Stimulated activated CD8-positive, alpha-beta memory T cell treated with anti-CD3 and anti-CD28 coated beads, Interleukin-7, amount 100 ng/mL, for 24 hours (primary cell): ENCODE results near the gene DDX6.
A peak's percentile ranks its signal among the peaks of the same experiment; 100 is the strongest.
"Not testable (repeated sequence)": the region's sequence is repeated elsewhere in the genome, so short reads cannot be mapped to it uniquely, and the experiment has no call there.

Experiments used
- DNase-seq: peaks from one replicate; pipeline ENCODE4 v3.0.0-alpha.2; 2020; ENCODE audit warnings: low read depth

The DDX6 gene

DNA sequence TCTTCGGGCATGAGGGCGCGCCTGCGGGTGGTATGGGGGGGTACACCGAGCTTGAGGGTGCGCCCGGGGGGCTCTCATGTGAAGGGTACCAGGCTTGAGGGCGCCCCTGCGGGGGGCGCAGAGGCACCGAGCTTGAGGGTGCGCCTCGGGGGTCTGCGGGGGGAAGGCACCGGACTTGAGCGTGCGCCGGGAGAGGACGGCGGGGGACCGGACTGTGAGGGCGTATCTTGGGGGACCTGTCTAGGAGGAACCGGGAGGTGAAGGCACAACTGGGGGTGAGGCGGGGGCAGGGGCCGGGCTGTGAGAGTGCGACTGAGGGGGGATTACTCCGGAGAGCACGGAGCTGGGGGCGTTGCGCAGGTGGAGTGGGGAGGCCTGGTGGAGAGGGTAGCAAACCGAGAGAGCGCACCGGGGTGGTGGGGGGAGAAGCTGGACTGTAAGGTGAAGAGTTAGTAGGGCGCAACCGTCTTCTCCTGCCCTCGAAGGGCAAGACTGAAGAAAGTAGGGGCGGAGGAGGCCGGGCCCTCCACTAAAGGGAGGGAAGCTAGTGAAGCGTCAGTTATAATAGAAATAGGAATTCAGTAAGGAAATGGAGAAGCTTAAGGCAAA is 1.1 kb upstream of the DDX6 start:
- DNase-seq = no peak

DNA sequence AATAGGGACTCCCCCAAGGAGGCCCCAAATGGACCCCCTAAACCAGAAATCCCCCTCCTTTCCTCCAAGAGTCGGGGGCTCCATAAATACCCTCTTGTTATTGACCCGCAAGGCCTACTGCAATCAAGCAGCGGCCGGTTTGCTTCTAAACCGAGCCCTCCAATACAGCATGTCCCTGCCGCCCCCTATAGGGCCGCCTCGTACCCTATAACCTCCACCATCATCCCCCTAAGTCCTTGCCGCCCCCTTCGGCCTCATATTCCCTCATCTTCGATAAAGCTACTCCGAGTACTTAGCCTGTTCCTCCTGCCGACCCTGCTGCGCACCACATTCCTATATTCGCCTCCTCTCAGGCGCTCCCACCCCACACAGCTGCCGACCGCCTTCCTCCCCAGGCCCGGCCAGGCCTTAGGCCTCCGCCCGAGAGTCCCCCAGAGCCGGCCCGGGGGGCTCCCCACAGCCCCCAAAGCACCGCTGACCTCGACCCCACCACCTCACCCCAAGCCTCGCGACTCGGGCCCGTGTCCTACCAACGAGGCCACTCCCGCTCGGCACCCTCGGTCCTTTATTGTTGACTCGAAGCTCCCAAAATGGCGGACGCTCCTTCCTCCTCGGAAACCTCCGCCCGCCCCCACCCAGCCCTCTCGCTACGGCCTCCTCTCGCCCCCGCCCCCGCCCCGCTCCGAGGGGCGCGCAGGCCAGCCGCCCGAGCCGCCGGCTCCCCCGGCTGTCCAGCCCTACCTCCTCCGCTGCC is 430 bp downstream of the DDX6 start:
- DNase-seq = peak; percentile 32

DNA sequence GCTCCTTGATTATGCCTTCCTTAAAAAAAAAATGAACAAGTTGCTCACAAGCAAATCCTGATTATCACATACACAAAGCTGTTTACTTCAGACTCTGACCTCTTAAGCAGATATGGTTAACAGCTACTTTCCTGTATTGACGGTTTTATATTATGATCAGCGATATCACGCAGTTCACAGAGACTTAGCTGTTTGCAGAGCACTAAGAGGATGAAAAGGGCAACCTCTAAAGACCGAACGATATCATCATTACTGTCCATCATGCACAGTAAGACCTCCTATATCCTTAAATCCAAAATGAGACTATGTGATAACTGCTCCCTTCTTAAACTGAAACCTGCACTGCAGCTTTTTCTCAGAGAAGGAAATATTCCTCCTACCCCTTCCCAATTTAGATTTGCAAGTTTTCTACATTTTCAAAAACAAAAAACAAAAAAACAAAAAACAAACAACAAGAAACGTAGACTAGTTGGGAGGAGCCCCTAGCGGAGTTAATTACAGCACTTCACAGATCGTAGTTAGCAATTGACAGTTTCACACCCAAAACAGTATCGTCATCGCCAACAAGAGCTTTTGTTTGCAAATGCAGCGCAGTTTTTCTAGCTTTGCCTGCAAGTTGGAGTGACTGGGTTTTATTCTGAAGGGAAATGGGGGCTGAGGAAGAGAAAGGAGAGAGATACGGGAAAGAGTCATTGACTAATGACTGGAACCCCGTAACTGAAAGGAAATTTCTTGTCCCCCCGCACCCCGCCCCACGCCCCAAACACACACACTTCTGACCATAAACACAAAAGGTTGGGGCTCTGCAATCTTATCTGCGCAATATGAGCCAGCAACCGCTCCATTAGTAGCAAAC is 1.2 kb downstream of the DDX6 start:
- DNase-seq = no peak

DNA sequence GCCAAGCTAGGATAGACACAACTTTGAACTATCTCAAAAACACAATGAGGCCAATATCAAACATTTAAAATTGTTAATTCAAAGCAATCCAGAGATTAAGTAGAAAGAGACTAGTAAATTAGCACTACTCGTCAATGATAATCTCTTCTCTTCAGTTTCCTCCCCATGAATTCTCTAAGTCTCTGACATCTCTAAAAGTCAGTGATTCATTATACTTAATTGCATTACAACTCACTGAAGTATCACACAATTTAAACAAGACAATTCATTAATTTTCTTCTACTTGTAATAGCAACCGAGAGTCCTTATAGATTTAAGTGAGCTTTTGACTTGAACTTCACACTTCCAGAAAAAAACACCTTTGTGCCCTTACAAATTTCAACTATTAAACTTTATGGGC is 4.3 kb downstream of the DDX6 start:
- no peak for DNase-seq

DNA sequence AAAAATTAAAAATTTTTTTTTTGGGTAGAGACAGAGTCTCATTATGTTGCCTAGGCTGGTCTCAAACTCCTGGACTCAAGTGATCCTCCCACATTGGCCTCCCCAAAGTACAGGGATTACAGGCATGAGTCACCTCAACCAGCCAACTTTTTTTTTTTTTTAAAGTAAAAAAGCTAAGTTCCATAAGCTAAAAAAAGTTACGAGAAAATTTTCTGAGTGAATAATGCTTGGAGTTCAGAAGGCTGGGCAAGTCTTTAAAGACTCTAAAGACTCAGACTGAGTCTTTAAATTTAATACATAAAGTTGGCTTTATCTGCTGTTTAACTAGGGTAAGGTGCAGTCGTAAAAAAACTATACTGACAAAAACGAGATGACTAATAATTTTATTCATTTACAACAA is 5.6 kb downstream of the DDX6 start:
- no peak for DNase-seq

DNA sequence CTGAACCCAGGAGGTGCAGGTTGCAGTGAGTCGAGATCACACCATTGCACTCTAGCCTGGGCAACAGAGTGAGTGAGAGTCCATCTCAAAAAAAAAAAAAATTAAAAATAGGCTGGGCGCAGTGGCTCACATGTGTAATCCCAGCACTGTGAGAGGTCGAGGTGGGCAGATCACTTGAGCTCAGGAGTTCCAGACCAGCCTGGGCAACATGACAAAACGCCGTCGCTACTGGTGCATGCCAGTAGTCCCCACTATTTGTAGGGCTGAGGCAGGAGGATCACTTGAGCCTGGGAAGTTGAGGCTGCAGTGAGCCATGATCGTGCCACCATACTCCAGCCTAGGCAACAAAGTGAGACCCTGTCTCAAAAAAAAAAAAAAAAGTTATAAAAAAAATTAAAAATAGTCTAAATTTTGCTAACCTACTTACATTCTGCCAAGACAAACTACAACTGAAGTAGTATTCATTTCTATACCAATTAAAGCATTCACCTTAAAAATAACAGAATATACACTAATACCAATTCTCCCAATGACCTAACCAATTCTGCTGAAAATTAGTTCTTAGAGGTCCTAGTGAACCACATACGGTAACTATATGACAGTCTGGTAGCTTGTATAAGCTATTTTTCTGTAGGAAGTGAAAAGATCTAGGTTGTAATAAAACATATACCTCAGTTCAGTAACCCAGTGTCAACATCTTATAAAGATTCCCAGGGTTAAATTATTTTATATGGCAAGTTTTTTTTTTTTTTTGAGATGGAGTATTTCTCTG is 7.1 kb downstream of the DDX6 start:
- DNase-seq = no peak

DNA sequence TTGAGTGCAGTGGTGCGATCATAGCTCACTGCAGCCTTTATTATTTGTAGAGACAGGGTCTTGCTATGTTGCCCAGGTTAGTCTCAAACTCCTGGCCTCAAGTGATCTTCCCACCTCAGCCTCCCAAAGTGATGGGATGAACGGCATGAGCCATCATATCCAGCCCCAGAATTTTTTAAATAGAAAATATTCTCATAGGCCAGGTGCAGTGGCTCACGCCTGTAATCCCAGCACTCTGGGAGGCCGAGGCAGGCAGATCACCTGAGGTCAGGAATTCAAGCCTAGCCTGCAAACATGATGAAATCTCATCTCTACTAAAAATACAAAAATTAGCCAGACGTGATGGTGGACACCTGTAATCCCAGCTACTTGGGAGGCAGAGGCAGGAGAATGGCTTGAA is 7.6 kb downstream of the DDX6 start:
- not testable (repeated sequence) for DNase-seq

DNA sequence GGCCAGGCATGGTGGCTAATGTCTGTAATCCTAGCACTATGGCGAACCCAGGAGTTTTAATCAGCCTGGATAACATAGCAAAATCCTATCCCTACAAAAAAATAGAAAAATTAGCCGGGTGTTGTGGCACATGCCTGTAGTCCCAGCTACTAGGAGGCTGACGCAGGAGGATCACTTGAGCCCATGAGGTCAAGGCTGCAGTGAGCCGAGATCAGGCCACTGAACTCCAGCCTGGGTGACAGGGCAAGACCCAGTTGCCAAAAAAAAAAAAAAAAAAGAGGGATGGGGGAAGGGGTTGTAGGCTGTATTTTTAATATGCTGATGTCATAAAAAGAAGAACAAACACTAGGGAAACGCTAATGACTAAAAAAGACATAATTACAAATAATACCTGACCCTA is 12.1 kb downstream of the DDX6 start:
- no peak for DNase-seq

DNA sequence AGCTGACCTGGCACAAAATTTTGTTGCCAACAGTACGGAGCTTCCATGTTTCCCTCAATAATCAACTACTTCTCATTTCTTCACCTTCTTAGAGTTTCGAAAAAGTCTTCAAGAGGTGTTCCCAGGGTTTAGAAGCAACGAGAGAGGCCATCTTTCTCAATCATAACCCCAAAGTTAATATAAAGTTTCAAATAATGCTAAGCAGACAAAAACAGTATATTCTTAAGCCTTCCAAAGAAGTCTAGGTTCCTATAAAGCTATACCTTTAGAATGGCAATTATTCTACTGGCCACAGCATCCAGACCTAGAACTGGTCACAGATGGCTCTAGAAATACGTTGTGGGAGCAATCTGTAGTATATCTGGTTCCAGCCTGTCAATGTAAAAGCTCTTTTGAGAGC is 16.9 kb downstream of the DDX6 start:
- no peak for DNase-seq

DNA sequence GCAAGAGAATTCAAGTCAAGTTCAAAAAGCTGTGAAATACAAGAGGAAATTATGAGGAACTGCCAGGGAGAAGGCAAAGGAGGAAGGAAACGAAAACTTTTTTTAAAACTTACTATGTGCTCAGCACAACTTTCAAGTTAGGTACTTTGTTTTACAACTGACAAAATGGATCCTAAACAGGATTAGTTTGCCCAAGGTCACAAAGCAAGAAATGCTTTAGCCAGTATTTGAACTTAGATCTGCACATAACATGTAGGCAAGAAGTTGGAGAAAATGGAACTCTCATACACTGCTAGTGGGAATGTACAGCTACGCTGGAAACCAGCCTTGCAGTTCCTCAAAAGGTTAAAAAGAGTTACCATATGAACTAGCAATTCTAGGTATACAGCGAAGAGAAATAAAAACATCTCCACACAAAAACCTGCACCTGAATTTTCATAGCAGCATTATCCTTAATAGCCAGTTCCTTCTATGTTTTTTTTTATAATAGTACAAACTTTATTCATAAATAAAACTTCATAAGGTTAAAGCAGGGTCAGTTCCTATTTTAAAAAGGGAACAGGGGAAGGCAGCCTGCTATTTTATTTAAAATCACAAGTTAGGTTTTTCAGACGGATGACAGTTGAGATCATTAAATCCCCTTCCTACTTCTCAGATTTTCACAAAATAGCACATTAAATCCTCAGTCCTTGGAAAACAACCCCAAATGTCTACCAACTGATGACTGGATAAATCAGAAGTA is 19.2 kb downstream of the DDX6 start:
- DNase-seq = no peak

DNA sequence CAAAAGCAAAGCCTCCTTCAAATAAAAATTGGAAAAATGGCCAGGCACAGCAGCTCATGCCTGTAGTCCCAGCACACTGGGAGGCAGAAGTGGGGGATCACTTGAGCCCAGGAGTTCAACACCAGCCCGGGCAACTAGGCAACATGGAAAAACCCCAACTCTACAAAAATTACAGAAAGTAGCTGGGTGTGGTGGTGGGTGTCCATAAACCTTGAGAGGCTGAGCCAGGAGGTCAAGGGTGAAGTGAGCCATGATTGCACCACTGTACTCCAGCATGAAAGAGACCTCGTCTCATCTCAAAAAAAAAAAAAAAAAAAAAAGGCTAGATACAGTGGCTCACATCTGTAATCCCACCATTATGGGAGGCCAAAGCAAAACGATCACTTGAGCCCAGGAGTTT is 22.3 kb downstream of the DDX6 start:
- DNase-seq = no peak

DNA sequence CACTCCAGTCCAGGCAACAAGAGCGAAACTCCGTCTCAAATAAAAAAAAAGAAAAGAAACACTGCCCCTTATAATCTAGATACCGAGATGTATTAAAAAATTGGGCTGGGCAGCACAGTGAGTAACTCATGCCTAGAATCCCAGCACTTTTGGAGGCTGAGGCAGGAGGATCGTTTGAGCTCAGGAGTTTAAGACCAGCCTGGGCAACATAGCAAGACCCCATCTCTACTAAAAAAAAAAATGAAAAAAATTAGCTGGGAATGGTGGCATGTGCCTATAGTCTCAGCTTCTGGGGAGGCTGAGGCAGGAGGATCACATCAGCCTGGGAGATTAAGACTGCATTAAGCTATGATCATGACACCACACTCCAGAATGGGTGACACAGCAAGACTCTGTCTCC is 24.9 kb downstream of the DDX6 start:
- no peak for DNase-seq

DNA sequence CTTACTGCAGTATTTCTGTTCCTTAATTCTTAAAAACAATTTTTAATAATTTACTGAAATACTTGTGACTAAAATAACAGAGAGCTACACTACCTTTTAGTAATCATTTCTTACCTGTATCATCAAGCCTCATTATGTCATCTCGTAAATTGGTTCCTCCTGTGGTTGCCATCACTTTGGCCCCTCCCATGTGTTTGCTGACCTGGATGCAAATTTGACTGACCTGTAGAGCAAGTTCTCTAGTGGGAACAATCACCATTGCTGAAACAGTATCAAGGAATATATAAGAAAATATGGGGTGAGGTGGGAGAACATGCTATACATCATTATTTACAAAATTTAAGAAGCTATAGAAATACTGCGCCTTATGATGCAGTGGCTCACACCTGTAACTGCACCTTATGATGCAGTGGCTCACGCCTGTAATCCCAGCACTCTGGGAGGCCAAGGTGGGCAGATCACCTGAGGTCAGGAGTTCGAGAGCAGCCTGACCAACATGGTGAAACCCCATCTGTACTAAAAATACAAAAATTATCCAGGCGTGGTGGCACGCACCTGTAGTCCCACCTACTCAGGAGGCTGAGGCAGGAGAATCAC is 25.8 kb downstream of the DDX6 start:
- not testable (repeated sequence) for DNase-seq

DNA sequence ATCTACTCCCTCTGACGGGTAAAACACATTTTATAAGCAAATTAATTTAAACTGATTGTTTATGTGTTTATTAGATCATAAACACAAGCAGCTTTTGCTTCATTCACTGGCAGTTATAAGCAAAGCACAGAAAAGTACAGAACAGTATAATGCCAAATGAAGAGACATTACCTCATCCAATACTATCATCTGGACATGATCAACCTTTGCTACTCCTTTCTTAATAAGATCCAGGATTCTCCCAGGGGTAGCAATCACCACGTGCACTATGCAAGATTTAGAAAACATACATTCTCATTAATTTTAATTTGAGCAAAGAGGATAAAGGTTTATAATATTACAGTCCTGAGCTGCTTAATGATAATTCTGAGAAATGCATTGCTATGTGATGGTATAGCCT is 27.9 kb downstream of the DDX6 start:
- DNase-seq = no peak

DNA sequence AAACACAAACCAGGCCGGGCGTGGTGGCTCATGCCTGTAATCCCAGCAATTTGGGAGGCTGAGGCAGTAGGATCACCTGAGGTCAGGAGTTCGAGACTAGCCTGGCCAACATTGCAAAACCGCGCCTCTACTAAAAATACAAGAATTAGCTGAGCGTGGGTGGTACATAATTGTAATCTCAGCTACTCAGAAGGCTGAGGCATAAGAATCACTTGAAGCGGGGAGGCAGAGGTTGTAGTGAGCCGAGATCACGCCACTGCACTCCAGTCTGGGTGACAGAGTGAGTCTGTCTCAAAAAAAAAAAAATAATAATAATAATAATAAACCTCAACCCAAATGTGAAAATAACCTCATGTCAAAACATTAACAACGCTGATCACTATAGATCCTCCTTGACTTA is 29.0 kb downstream of the DDX6 start:
- DNase-seq = not testable (repeated sequence)

DNA sequence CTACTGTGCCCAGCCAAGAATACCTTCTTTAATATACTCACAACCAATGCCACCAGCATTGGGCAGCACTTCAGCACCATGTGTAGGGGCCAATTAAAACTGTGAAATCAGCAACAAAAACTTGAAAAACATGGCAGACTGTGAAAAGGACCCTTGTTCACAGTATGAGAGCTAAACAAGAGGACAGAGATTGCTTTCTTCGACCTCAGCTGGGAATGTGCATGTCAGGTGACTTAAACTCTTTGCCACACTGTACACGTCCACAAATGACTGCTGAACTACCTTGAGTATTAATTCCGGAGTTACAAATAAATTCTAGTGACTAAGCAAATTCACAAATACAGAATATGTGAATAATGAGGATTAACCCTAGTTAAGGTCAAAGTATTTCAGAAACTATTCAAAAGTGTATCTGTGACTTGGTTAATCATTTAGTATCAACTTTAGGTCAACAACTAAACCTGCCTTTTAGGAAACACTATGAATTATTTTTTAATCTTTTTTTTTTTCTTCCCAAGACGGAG is 33.0 kb downstream of the DDX6 start:
- no peak for DNase-seq

DNA sequence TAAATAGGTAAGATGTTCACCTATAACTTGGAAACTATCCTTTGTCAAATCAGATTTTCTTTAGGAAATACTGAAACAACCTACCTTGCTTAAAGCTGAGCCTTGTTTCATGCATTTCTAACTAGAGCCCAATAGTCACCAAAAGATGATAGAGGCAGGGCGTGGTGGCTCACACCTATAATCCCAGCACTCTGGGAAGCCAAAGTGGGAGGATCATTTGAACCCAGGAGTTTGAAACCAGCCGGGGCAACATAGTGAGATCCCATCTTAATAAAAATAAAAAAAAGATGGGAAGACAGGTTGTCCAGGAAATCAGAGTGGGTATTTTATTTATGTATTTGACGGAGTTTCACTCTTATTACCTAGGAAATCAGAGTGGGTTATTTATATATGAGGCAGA is 38.3 kb downstream of the DDX6 start:
- DNase-seq = no peak

DNA sequence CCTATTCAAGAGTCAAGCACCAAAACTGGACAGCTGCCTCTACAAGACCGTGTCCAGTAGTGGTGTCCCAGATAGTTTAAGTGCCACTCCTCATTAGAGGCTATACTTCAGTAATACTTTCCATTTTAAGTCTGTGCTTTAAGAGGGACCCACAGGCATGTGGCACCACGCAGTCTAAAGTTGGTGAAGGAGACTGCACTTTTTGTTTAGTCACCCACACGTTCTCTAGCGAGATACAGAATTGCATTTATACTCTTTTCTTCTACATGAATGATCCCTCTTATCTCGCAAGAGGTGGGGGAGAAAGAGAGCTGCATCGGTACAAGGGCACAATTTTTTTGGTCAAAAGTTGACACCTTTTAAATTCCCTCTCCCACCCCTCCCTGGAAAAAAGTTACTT is 41.5 kb downstream of the DDX6 start:
- DNase-seq = no peak

DNA sequence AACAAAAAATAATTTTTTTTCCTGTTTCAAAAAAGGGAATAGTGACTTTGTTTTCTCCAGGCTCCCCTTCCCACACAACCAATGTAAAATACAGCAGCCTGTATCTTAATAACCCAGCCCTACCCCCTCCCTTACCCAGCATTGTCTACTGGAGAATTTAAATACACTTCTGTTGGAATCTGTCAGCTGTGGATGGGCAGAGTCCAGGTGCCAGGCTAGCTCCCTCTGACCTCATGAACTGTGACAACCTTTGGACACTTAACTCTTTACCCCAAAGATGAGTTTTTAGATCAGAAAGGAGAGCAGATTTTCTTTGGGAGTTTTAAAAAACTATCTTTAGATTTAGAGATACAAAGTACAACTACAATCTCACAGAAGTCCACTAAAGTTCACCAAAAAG is 42.9 kb downstream of the DDX6 start:
- DNase-seq = no peak

DNA sequence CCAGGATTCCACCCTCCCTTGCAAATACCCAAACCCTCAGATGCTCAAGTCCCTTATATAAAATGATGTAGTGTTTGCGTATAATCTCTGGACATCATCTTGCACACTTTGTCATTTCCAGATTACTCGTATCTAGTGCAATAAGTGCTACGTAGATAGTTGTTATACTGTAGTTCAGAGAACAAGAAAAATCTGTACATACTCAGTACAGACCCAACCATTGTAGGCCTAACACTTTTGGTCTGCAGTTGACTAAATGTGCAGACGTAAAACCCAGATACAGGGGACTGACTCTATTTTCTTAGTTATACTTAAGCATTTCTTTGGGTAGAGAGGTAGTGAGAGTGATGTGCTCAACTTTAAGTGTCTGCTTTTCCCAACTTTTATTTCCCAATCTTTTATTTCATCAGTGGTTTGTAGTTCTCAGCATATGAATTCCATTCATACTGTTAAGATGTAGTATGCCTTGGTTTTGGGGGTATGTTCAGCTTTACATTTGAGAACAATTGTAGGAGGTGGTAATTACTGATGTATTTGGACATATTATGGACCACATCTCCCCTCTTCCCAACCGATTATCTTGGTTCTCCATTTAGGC is 43.9 kb downstream of the DDX6 start:
- DNase-seq = no peak

DNA sequence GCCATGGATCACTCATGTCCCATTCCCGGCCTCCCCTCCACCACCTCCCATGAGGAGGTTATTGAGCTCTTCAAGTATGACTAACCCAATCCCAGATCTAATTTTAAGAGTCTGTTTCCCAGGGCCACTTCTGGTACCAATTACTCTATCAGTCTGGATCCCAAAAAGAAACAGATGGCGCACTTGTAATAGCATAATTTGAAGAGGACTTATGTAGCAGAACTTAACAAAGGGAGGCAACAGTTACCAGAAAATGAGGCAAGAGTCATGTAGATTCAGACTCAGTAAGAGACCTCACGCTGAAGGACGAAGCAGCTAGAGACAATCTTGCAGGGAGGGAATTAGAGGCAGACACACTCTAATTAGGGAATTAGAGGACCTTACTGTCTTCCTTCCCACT is 46.9 kb downstream of the DDX6 start:
- DNase-seq = no peak
